CD14-positive monocyte (primary cell): ENCODE measurements around the gene MITF. TPM values are rescaled to one million over a fixed set of nuclear protein-coding genes. Genes with fewer than 3 reads are reported as not detected.

Source experiments
- DNase-seq, 3 donors: peaks; one replicate each; pipeline ENCODE4 v3.0.0-alpha.2; 2011 to 2022
- H2AFZ ChIP-seq: 2 replicates; pipeline ENCODE4 v1.6.0; 2012; ENCODE audit warnings: mild to moderate bottlenecking, low read depth, low read length, inconsistent platforms; ENCODE audit not compliant: insufficient read depth, poor library complexity, severe bottlenecking
- H3K27ac ChIP-seq, 2 donors: 1 replicate in 1 of 2; 2 replicates in 1 of 2; pipeline ENCODE4 v1.5.1; 2012 to 2013; ENCODE audit warnings: low read length in 2 of 2, control low read depth in 1 of 2, inconsistent platforms in 1 of 2, low read depth in 1 of 2, mild to moderate bottlenecking in 1 of 2
- H3K27me3 ChIP-seq, 2 donors: one replicate each; pipeline versions ENCODE4 v1.6.0 to v1.6.1; 2011 to 2013; ENCODE audit warnings: low read length in 2 of 2; ENCODE audit not compliant: control insufficient read depth in 2 of 2, insufficient read depth in 2 of 2
- H3K36me3 ChIP-seq, 2 donors: replicated peaks in 1 of 2; 1 replicate in 1 of 2; 2 replicates in 1 of 2; pipeline versions ENCODE4 v1.5.1 to v1.6.1; 2012 to 2013; ENCODE audit warnings: low read length in 2 of 2, control low read depth in 1 of 2, inconsistent platforms in 1 of 2, mild to moderate bottlenecking in 1 of 2; ENCODE audit not compliant: insufficient read depth in 2 of 2, control insufficient read depth in 1 of 2
- H3K4me1 ChIP-seq, 2 donors: 1 replicate in 1 of 2; 2 replicates in 1 of 2; pipeline versions ENCODE4 v1.5.1 to v1.6.1; 2012 to 2013; ENCODE audit warnings: low read length in 2 of 2, control low read depth in 1 of 2, inconsistent platforms in 1 of 2, mild to moderate bottlenecking in 1 of 2, moderate library complexity in 1 of 2; ENCODE audit not compliant: insufficient read depth in 2 of 2, control insufficient read depth in 1 of 2
- H3K4me2 ChIP-seq: replicated peaks from 2 replicates; pipeline ENCODE3; 2012; ENCODE audit warnings: low read length, moderate library complexity, mild to moderate bottlenecking; ENCODE audit not compliant: poor library complexity, severe bottlenecking; ENCODE audit errors: extremely low read depth
- H3K4me3 ChIP-seq, 3 experiments: fragments of 200-600 bp in 1 of 3; sonication (generic) in 1 of 3; replicated peaks in 1 of 3; 1 replicate in 2 of 3; 2 replicates in 1 of 3; pipeline ENCODE4 v1.5.1; 2011 to 2013; ENCODE audit warnings: low read length in 3 of 3, mild to moderate bottlenecking in 3 of 3, control low read depth in 2 of 3, low read depth in 2 of 3, inconsistent platforms in 1 of 3, moderate library complexity in 1 of 3
- H3K79me2 ChIP-seq: 2 replicates; pipeline ENCODE4 v1.6.0; 2012; ENCODE audit warnings: mild to moderate bottlenecking, control low read depth, inconsistent platforms, low read length, moderate library complexity; ENCODE audit not compliant: insufficient read depth
- H3K9ac ChIP-seq: 2 replicates; pipeline ENCODE4 v1.6.0; 2017; ENCODE audit warnings: low read length, mild to moderate bottlenecking; ENCODE audit not compliant: insufficient read depth, poor library complexity, severe bottlenecking
- H3K9me3 ChIP-seq, 2 donors: replicated peaks in 1 of 2; 1 replicate in 1 of 2; 2 replicates in 1 of 2; pipeline versions ENCODE4 v1.5.1 to v1.6.1; 2012 to 2013; ENCODE audit warnings: low read length in 2 of 2, control low read depth in 1 of 2; ENCODE audit not compliant: control insufficient read depth in 1 of 2, insufficient read depth in 1 of 2
- H4K20me1 ChIP-seq: 2 replicates; pipeline ENCODE4 v1.6.0; 2012; ENCODE audit warnings: mild to moderate bottlenecking, low read length, control low read depth, moderate library complexity; ENCODE audit not compliant: insufficient read depth
- H3K27ac Mint-ChIP-seq, 7 donors: one replicate each; pipeline ENCODE4 v1.8.0; 2020; ENCODE audit warnings: mild to moderate bottlenecking in 7 of 7, mixed read lengths in 7 of 7, moderate library complexity in 6 of 7, inconsistent platforms in 2 of 7
- H3K27me3 Mint-ChIP-seq, 3 donors: one replicate each; pipeline ENCODE4 v1.8.0; 2021 to 2022; ENCODE audit warnings: low read depth in 3 of 3, mild to moderate bottlenecking in 3 of 3, mixed read lengths in 3 of 3, moderate library complexity in 3 of 3, inconsistent platforms in 1 of 3
- H3K36me3 Mint-ChIP-seq, 2 donors: one replicate each; pipeline ENCODE4 v1.8.0; 2020; ENCODE audit warnings: mixed read lengths in 2 of 2, inconsistent platforms in 1 of 2, mild to moderate bottlenecking in 1 of 2
- H3K4me1 Mint-ChIP-seq: one replicate; pipeline ENCODE4 v1.8.0; 2020; ENCODE audit warnings: mild to moderate bottlenecking, mixed read lengths
- H3K4me3 Mint-ChIP-seq, 2 donors: one replicate each; pipeline ENCODE4 v1.8.0; 2020; ENCODE audit warnings: mild to moderate bottlenecking in 2 of 2, mixed read lengths in 2 of 2, moderate library complexity in 1 of 2
- H3K9me3 Mint-ChIP-seq, 7 donors: one replicate each; pipeline ENCODE4 v1.8.0; 2020 to 2022; ENCODE audit warnings: mixed read lengths in 7 of 7, mild to moderate bottlenecking in 6 of 7, moderate library complexity in 6 of 7, inconsistent platforms in 2 of 7
- WGBS: methylation state at CpG from one replicate; pipeline ENCODE4 v1.1.5; 2013; ENCODE audit warnings: missing lambda C conversion rate; ENCODE audit not compliant: insufficient coverage; 5-methylcytosine and 5-hydroxymethylcytosine counted together
- intact Hi-C, 2 donors: fragments of 100-400 bp; cut with micrococcal nuclease; formaldehyde crosslinking; loops; one replicate each; pipeline versions ENCODE4 v1.15.0 to v1.15.1; 2023
- polyA plus RNA-seq, 3 donors: library from polyadenylated mRNA; depleted of rRNA in 1 of 3; unstranded in 2 of 3; stranded (reverse) in 1 of 3; fragments of 300-500 nt in 2 of 3; fragments of >200 nt in 1 of 3; fragmentation: Illumina TruSeq in 2 of 3; gene quantifications; 1 replicate in 2 of 3; 2 replicates in 1 of 3; pipeline ENCODE4 v1.2.3, GENCODE V29; 2012 to 2021
- TF ChIP-seq, protein P1 (sequence below): fragments of 200-600 bp; IDR thresholded peaks from one replicate; pipeline ENCODE4 v1.8.0; 2022; ENCODE audit warnings: antibody characterized with exemption, mild to moderate bottlenecking

MITF gene
- polyA plus RNA-seq, 3 donors, result 7.0 to 15.1 (median 12.1) TPM

DNA sequence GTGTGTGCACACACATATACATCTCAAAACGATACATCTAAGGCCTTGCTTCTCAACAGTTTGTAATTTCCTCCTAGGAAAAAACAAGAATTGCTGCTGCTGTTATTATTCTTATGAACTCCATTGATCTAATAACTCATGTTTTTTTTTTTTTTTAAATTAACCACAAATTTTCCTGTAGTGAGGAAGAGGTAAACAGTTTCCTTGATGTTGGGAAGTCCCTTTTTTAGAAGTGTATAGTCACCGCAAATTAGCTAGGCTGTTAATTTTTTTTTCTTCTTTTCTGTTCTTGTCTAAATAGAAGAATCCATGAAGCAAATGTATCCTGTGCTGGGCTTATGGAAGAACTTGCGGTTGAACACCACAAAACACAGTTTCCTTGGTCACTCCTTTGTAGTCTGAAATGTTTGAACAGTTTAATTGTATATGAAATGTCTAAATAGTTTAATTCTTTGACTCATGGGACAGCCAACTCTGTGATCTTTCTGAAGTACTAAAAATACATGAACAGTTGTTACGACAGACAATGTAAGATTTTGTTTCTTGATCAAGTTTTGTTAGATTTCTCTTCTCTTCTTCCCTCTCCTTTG lies 64.5 kb downstream of the MITF start:
- Histone ChIP-seq H3K27ac (no peak overlapping the region), H3K27me3 (no peaks in the 10 kb centered on the region), H3K79me2 (no peaks in the 10 kb centered on the region), H3K4me2 (no peak overlapping the region), H3K36me3 (no peaks in the 10 kb centered on the region), H4K20me1 (no peaks in the 10 kb centered on the region), H3K4me3 (no peak overlapping the region), H3K9ac (no peak overlapping the region), H3K9me3 (no peaks in the 10 kb centered on the region), H2AFZ (no peak overlapping the region), H3K4me1 (peaks cover 4 to 8% of the 10 kb centered on the region in 2 donors)
- peaks cover 17% of the 10 kb centered on the region for H3K4me1 Mint-ChIP-seq
- H3K9me3 Mint-ChIP-seq, result peaks cover 0 to under 1% (median 0%) of the 10 kb centered on the region in 7 donors
- intact Hi-C loops, result no loop called here
- H3K4me3 Mint-ChIP-seq, result no peak overlapping the region
- no CpG with 5 or more reads among the region's 4 CpGs for WGBS
- H3K27me3 Mint-ChIP-seq, result peaks cover 0 to 3% (median 3%) of the 10 kb centered on the region in 3 donors
- no peak for DNase-seq
- no peak overlapping the region for H3K27ac Mint-ChIP-seq
- TF ChIP-seq, protein P1, sequence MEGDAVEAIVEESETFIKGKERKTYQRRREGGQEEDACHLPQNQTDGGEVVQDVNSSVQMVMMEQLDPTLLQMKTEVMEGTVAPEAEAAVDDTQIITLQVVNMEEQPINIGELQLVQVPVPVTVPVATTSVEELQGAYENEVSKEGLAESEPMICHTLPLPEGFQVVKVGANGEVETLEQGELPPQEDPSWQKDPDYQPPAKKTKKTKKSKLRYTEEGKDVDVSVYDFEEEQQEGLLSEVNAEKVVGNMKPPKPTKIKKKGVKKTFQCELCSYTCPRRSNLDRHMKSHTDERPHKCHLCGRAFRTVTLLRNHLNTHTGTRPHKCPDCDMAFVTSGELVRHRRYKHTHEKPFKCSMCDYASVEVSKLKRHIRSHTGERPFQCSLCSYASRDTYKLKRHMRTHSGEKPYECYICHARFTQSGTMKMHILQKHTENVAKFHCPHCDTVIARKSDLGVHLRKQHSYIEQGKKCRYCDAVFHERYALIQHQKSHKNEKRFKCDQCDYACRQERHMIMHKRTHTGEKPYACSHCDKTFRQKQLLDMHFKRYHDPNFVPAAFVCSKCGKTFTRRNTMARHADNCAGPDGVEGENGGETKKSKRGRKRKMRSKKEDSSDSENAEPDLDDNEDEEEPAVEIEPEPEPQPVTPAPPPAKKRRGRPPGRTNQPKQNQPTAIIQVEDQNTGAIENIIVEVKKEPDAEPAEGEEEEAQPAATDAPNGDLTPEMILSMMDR, result no peak
- peaks cover 2 to 12% of the 10 kb centered on the region in 2 donors for H3K36me3 Mint-ChIP-seq

GRCh38 chr3:69805491-69805890 lies 66.2 kb downstream of the MITF start:
- Histone ChIP-seq H3K9me3 (no peaks in the 10 kb centered on the region), H4K20me1 (no peaks in the 10 kb centered on the region), H3K4me1 (no peaks in the 10 kb centered on the region), H3K27me3 (no peaks in the 10 kb centered on the region), H3K79me2 (no peaks in the 10 kb centered on the region), H2AFZ (no peak overlapping the region), H3K9ac (no peak overlapping the region), H3K27ac (no peak overlapping the region), H3K4me2 (no peak overlapping the region), H3K36me3 (no peaks in the 10 kb centered on the region), H3K4me3 (no peak overlapping the region)
- H3K36me3 Mint-ChIP-seq, result peaks cover 2 to 12% of the 10 kb centered on the region in 2 donors
- H3K27ac Mint-ChIP-seq, result no peak overlapping the region
- TF ChIP-seq, protein P1, result no peak
- H3K4me3 Mint-ChIP-seq, result no peak overlapping the region
- 100% methylated on average over 2 of the region's 4 CpGs for WGBS
- no peak for DNase-seq
- H3K4me1 Mint-ChIP-seq, result peaks cover 9% of the 10 kb centered on the region
- intact Hi-C loops, result no loop called here
- H3K9me3 Mint-ChIP-seq, result peaks cover 0 to 2% (median 0%) of the 10 kb centered on the region in 7 donors
- peaks cover 0 to 3% (median 3%) of the 10 kb centered on the region in 3 donors for H3K27me3 Mint-ChIP-seq
